ENCODE data around the gene SH2B2. TPM values are rescaled to one million over a fixed set of nuclear protein-coding genes. Genes with fewer than 3 reads are reported as not detected.
A peak's percentile ranks its signal among the peaks of the same experiment; 100 is the strongest.

SH2B2 gene
- total RNA-seq, 4 donors from 2014 or later: 5.1 to 6.5 (median 5.6) TPM

- no peak for DNase-seq (ENCODE audit: low spot score in 2 of 2)
- Histone ChIP-seq H3K27ac (no peak overlapping the region), H3K36me3 (no peaks in the 10 kb centered on the region), H3K27me3 (no peaks in the 10 kb centered on the region), H3K4me3 (no peak overlapping the region), H3K4me1 (peaks cover 2% of the 10 kb centered on the region), H3K9me3 (no peaks in the 10 kb centered on the region)
- WGBS: 55% methylated on average over 17 of the region's 23 CpGs
- TF ChIP-seq, protein P1, sequence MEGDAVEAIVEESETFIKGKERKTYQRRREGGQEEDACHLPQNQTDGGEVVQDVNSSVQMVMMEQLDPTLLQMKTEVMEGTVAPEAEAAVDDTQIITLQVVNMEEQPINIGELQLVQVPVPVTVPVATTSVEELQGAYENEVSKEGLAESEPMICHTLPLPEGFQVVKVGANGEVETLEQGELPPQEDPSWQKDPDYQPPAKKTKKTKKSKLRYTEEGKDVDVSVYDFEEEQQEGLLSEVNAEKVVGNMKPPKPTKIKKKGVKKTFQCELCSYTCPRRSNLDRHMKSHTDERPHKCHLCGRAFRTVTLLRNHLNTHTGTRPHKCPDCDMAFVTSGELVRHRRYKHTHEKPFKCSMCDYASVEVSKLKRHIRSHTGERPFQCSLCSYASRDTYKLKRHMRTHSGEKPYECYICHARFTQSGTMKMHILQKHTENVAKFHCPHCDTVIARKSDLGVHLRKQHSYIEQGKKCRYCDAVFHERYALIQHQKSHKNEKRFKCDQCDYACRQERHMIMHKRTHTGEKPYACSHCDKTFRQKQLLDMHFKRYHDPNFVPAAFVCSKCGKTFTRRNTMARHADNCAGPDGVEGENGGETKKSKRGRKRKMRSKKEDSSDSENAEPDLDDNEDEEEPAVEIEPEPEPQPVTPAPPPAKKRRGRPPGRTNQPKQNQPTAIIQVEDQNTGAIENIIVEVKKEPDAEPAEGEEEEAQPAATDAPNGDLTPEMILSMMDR (IDR thresholded peaks at IDR 0.05): peak; percentile 47 to 71
- no peak for TF ChIP-seq POLR2A (IDR thresholded peaks at IDR 0.05)
These were observed 6.9 kb upstream of the SH2B2 start for GRCh38 chr7:102279537-102280400.

GRCh38 chr7:102280521-102280920, 6.1 kb upstream of the SH2B2 start:
- Histone ChIP-seq H3K36me3 (no peaks in the 10 kb centered on the region), H3K9me3 (no peaks in the 10 kb centered on the region), H3K27me3 (no peaks in the 10 kb centered on the region), H3K4me3 (no peak overlapping the region), H3K27ac (no peak overlapping the region), H3K4me1 (peaks cover 9% of the 10 kb centered on the region)
- TF ChIP-seq, protein P1 (IDR thresholded peaks at IDR 0.05): no peak
- TF ChIP-seq EP300 (IDR thresholded peaks at IDR 0.05) (no peak), POLR2AphosphoS5 (IDR thresholded peaks at IDR 0.05) (no peak), POLR2A (IDR thresholded peaks at IDR 0.05) (no peak)
- 100% methylated on average over 2 of the region's 5 CpGs for WGBS
- no peak for DNase-seq (ENCODE audit: low spot score in 2 of 2)

GRCh38 chr7:102281785-102282184, 4.9 kb upstream of the SH2B2 start:
- H3K9me3 ChIP-seq: no peaks in the 10 kb centered on the region
- no peak overlapping the region for H3K4me3 ChIP-seq
- DNase-seq (ENCODE audit: low spot score in 2 of 2): no peak
- H3K4me1 ChIP-seq: peaks cover 18% of the 10 kb centered on the region
- H3K27ac ChIP-seq: no peak overlapping the region
- 93% methylated on average over 13 of the region's 14 CpGs for WGBS
- no peaks in the 10 kb centered on the region for H3K27me3 ChIP-seq
- no peaks in the 10 kb centered on the region for H3K36me3 ChIP-seq
- TF ChIP-seq, protein P1 (IDR thresholded peaks at IDR 0.05): no peak
- no peak for TF ChIP-seq POLR2AphosphoS5 (IDR thresholded peaks at IDR 0.05)
- TF ChIP-seq POLR2A (IDR thresholded peaks at IDR 0.05): no peak
- TF ChIP-seq EP300 (IDR thresholded peaks at IDR 0.05): no peak

DNA sequence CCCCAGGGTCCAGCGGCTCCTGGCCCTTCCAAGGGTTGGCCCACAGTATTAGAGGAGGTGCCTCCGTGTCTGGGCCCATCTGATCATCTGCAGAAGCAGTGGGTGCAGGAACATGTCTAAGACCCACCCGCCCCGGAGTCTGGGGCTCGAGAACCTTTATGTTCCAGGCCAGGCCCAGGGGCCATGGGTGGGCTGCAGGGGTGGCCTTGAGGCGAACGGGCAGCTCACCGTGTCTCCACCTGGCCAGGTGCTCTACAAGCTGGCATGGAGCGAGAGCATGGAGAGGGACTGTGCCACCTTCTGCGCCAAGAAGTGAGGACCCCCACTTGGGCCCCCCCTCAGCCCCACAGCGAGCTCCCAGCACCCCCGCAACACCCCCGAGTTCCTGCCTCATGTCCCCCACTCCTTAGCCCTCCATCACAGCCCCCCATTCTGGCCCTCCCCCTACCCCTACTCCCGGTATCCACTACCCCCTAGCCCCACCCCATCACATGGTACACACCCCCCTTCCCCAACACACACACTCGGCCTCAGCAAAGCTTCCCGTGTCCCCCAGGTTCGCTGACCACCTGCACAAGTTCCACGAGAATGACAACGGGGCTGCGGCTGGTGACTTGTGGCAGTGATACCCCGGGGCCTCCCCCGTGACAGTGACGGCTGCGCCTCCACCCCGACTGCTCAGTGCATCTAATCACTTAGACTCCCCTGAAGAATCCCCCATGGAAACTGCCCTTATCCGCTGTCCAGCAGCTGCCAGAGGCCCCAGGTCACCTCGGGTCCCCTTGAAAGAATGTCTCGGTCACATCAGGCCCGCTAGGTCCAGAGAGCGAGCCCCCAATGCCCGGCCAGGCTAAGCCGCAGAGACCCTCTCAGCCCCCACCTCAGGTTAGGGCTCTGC, 4.0 kb upstream of the SH2B2 start:
- H3K4me1 ChIP-seq: peaks cover 26% of the 10 kb centered on the region
- H3K27me3 ChIP-seq: no peaks in the 10 kb centered on the region
- no peak for DNase-seq (ENCODE audit: low spot score in 2 of 2)
- no peak overlapping the region for H3K27ac ChIP-seq
- 87% methylated on average over 21 of the region's 32 CpGs for WGBS
- no peaks in the 10 kb centered on the region for H3K36me3 ChIP-seq
- H3K9me3 ChIP-seq: no peaks in the 10 kb centered on the region
- TF ChIP-seq EP300 (IDR thresholded peaks at IDR 0.05): no peak
- no peak for TF ChIP-seq POLR2A (IDR thresholded peaks at IDR 0.05)
- TF ChIP-seq, protein P1 (IDR thresholded peaks at IDR 0.05): no peak
- no peak for TF ChIP-seq POLR2AphosphoS5 (IDR thresholded peaks at IDR 0.05)
- H3K4me3 ChIP-seq: no peak overlapping the region

Measured in suprapubic skin (tissue), 4 donors.